HEK293 (cell line): ENCODE measurements around the gene CDH11.

Source experiments
- CTCF ChIA-PET: fragments of 350-600 bp; formaldehyde crosslinking; extraction: SDS; loops from one replicate; lab custom pipeline; 2021; ENCODE audit warnings: antibody characterized with exemption; lab: Yijun Ruan, JAX
- POLR2A ChIA-PET: fragments of 300-600 bp; formaldehyde crosslinking; extraction: SDS; loops from one replicate; lab custom pipeline; 2020; ENCODE audit warnings: antibody characterized with exemption, inconsistent platforms; lab: Yijun Ruan, JAX
- H3K27ac ChIP-seq: fragments of 200-500 bp; sonication (Bioruptor generic); 2 replicates; pipeline ENCODE4 v1.5.1; 2014; ENCODE audit warnings: low read depth, low read length, control low read depth, inconsistent platforms; ENCODE audit errors: extremely low read depth
- H3K36me3 ChIP-seq, 2 experiments: fragments of 200-500 bp in 1 of 2; sonication (Bioruptor generic) in 1 of 2; 1 replicate in 1 of 2; 2 replicates in 1 of 2; pipeline ENCODE4 v1.5.1; 2014 to 2017; ENCODE audit warnings: inconsistent platforms in 2 of 2, low read length in 2 of 2; ENCODE audit not compliant: control insufficient read depth in 2 of 2, insufficient read depth in 1 of 2
- H3K4me1 ChIP-seq: fragments of 200-500 bp; sonication (Bioruptor generic); 2 replicates; pipeline ENCODE4 v1.5.1; 2014; ENCODE audit warnings: mild to moderate bottlenecking, low read length, inconsistent platforms; ENCODE audit not compliant: control insufficient read depth, insufficient read depth
- H3K4me3 ChIP-seq: 2 replicates; pipeline ENCODE4 v1.5.1; 2011; ENCODE audit warnings: low read depth, mild to moderate bottlenecking, control low read depth, low read length, moderate library complexity
- H3K9me3 ChIP-seq: fragments of 200-500 bp; sonication (Bioruptor generic); 2 replicates; pipeline ENCODE4 v1.5.1; 2014; ENCODE audit warnings: low read depth, low read length, inconsistent platforms; ENCODE audit not compliant: control insufficient read depth, insufficient read depth
- HOXC10 ChIP-seq: sonication (generic); formaldehyde crosslinking; IDR thresholded peaks from 2 replicates; pipeline ENCODE4 v1.8.1; 2023; ENCODE audit warnings: mild to moderate bottlenecking, missing genetic modification reagents
- MYNN ChIP-seq: fragments of 450-650 bp; formaldehyde crosslinking; IDR thresholded peaks from 2 replicates; pipeline ENCODE4 v1.5.1; 2016; ENCODE audit warnings: missing biosample characterization, missing genetic modification characterization, borderline replicate concordance
- MZF1 ChIP-seq: fragments of 450-650 bp; formaldehyde crosslinking; IDR thresholded peaks from 2 replicates; pipeline ENCODE4 v1.5.1; 2017; ENCODE audit warnings: missing biosample characterization, missing genetic modification characterization, borderline replicate concordance
- RBAK ChIP-seq: fragments of 450-650 bp; formaldehyde crosslinking; IDR thresholded peaks from 2 replicates; pipeline ENCODE4 v1.5.1; 2016; ENCODE audit warnings: missing biosample characterization, missing genetic modification characterization
- ZEB2 ChIP-seq: fragments of 450-650 bp; formaldehyde crosslinking; IDR thresholded peaks from 2 replicates; pipeline ENCODE4 v1.5.1; 2016; ENCODE audit warnings: missing biosample characterization, missing genetic modification characterization
- ZNF121 ChIP-seq: fragments of 450-650 bp; formaldehyde crosslinking; IDR thresholded peaks from 2 replicates; pipeline ENCODE4 v1.5.1; 2016; ENCODE audit warnings: missing biosample characterization, missing genetic modification characterization
- ZNF174 ChIP-seq: fragments of 450-650 bp; formaldehyde crosslinking; IDR thresholded peaks from 2 replicates; pipeline ENCODE4 v1.5.0; 2017; ENCODE audit warnings: missing biosample characterization, mild to moderate bottlenecking, missing genetic modification characterization
- ZNF175 ChIP-seq: fragments of 450-650 bp; formaldehyde crosslinking; IDR thresholded peaks from 2 replicates; pipeline ENCODE4 v1.5.1; 2016; ENCODE audit warnings: missing biosample characterization, missing genetic modification characterization
- ZNF221 ChIP-seq: fragments of 450-650 bp; formaldehyde crosslinking; IDR thresholded peaks from 2 replicates; pipeline ENCODE4 v1.5.1; 2017; ENCODE audit warnings: missing biosample characterization, missing genetic modification characterization, borderline replicate concordance
- ZNF416 ChIP-seq: fragments of 450-650 bp; formaldehyde crosslinking; IDR thresholded peaks from 2 replicates; pipeline ENCODE4 v1.5.1; 2016; ENCODE audit warnings: missing biosample characterization, missing genetic modification characterization
- TF ChIP-seq, protein P1 (sequence below): fragments of 450-650 bp; formaldehyde crosslinking; IDR thresholded peaks from 2 replicates; pipeline ENCODE4 v1.5.1; 2016; ENCODE audit warnings: missing biosample characterization, missing genetic modification characterization
- TF ChIP-seq, protein P2 (sequence below): fragments of 450-650 bp; formaldehyde crosslinking; IDR thresholded peaks from 2 replicates; pipeline ENCODE4 v1.5.1; 2017; ENCODE audit warnings: missing biosample characterization, missing genetic modification characterization
- TF ChIP-seq, protein P3 (sequence below): fragments of 450-650 bp; formaldehyde crosslinking; IDR thresholded peaks from 2 replicates; pipeline ENCODE4 v1.5.1; 2017; ENCODE audit warnings: missing biosample characterization, missing genetic modification characterization
- TF ChIP-seq, protein P4 (sequence below): fragments of 450-650 bp; formaldehyde crosslinking; conservative IDR thresholded peaks from 2 replicates; pipeline ENCODE4 v1.5.1; 2016; ENCODE audit warnings: low read depth, missing biosample characterization, missing genetic modification characterization

Gene CDH11

DNA sequence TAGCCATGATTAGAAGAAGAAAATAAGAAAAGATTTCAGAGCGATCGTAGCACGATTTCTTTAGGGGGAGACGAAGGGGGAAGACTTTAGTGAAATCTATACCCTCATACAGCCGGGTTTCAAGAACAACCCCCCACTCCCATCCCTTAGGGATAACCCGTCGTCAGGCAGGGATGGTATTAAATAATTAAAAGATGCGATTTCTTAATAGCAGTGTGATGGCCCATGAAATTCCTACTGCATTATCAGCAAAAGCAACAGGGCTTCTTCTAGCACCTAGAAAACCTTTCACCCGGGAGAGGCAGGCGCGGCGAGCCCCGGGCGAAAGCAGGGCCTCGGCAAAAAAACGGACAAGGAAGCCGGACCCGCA, 1.4 kb downstream of the CDH11 start:
- peak overlapping the region; percentile 71; the same call in 1 of the 2 replicates for H3K27ac ChIP-seq
- no peaks in the 10 kb centered on the region for H3K36me3 ChIP-seq
- ChIA-PET POLR2A (interaction anchor here (1.0 kb wide), 1 partner anchor 293 kb away, joined by 4 read pairs; no protein-coding TSS in a partner anchor), CTCF (interaction anchor here (1.5 kb wide), 1 partner anchor 405 kb away, joined by 5 read pairs; no protein-coding TSS in a partner anchor)
- no peaks in the 10 kb centered on the region for H3K9me3 ChIP-seq
- H3K4me3 ChIP-seq, result peak overlapping the region; percentile 49
- peaks cover 5% of the 10 kb centered on the region for H3K4me1 ChIP-seq
- TF ChIP-seq ZNF221 (tag by site-specific recombination), result no peak
- no peak for TF ChIP-seq ZEB2
- no peak for TF ChIP-seq ZNF174
- no peak for TF ChIP-seq ZNF175 (tag by site-specific recombination)
- TF ChIP-seq RBAK (tag by site-specific recombination), result no peak
- TF ChIP-seq, protein P1, sequence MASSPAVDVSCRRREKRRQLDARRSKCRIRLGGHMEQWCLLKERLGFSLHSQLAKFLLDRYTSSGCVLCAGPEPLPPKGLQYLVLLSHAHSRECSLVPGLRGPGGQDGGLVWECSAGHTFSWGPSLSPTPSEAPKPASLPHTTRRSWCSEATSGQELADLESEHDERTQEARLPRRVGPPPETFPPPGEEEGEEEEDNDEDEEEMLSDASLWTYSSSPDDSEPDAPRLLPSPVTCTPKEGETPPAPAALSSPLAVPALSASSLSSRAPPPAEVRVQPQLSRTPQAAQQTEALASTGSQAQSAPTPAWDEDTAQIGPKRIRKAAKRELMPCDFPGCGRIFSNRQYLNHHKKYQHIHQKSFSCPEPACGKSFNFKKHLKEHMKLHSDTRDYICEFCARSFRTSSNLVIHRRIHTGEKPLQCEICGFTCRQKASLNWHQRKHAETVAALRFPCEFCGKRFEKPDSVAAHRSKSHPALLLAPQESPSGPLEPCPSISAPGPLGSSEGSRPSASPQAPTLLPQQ (tag by site-specific recombination), result no peak
- TF ChIP-seq HOXC10 (CRISPR knock-in tag), result no peak
- TF ChIP-seq, protein P2, sequence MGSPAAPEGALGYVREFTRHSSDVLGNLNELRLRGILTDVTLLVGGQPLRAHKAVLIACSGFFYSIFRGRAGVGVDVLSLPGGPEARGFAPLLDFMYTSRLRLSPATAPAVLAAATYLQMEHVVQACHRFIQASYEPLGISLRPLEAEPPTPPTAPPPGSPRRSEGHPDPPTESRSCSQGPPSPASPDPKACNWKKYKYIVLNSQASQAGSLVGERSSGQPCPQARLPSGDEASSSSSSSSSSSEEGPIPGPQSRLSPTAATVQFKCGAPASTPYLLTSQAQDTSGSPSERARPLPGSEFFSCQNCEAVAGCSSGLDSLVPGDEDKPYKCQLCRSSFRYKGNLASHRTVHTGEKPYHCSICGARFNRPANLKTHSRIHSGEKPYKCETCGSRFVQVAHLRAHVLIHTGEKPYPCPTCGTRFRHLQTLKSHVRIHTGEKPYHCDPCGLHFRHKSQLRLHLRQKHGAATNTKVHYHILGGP (tag by site-specific recombination), result no peak
- TF ChIP-seq ZNF121 (tag by site-specific recombination), result no peak
- TF ChIP-seq, all 188 proteins: peak for 0

DNA sequence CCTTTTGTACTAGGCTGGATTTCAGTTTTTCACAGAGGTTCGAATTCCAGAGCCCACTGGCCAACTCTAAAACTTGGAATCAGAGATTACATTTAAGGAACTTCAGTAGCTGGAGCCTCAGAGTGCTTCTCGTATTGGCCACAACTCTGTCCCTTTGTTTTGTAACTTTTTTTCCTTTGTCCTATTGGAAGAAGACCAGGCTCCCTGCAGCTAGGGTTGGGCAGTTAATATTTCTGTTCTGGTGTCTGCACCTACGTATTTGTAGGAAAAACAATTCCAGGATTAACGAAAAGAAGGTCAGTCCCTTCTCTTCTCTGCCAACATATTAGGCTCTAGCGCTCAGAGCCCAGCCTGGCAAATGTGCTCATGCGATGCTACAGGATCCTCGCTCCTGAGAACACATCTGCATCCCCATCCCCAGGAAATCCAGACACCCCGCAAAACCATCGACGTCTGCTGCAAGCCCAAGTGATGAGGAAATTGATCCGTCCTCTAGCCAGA, 1.9 kb downstream of the CDH11 start:
- ChIA-PET POLR2A (no interaction called here), CTCF (interaction anchor here (0.7 kb wide), 1 partner anchor 180 kb away, joined by 3 read pairs; no protein-coding TSS in a partner anchor)
- no peaks in the 10 kb centered on the region for H3K9me3 ChIP-seq
- no peaks in the 10 kb centered on the region for H3K36me3 ChIP-seq
- H3K4me3 ChIP-seq, result no peak overlapping the region
- TF ChIP-seq MYNN (no peak), ZNF416 (tag by site-specific recombination) (no peak), MZF1 (tag by site-specific recombination) (no peak)
- TF ChIP-seq, protein P3, sequence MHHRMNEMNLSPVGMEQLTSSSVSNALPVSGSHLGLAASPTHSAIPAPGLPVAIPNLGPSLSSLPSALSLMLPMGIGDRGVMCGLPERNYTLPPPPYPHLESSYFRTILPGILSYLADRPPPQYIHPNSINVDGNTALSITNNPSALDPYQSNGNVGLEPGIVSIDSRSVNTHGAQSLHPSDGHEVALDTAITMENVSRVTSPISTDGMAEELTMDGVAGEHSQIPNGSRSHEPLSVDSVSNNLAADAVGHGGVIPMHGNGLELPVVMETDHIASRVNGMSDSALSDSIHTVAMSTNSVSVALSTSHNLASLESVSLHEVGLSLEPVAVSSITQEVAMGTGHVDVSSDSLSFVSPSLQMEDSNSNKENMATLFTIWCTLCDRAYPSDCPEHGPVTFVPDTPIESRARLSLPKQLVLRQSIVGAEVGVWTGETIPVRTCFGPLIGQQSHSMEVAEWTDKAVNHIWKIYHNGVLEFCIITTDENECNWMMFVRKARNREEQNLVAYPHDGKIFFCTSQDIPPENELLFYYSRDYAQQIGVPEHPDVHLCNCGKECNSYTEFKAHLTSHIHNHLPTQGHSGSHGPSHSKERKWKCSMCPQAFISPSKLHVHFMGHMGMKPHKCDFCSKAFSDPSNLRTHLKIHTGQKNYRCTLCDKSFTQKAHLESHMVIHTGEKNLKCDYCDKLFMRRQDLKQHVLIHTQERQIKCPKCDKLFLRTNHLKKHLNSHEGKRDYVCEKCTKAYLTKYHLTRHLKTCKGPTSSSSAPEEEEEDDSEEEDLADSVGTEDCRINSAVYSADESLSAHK (tag by site-specific recombination), result no peak
- TF ChIP-seq, protein P4, sequence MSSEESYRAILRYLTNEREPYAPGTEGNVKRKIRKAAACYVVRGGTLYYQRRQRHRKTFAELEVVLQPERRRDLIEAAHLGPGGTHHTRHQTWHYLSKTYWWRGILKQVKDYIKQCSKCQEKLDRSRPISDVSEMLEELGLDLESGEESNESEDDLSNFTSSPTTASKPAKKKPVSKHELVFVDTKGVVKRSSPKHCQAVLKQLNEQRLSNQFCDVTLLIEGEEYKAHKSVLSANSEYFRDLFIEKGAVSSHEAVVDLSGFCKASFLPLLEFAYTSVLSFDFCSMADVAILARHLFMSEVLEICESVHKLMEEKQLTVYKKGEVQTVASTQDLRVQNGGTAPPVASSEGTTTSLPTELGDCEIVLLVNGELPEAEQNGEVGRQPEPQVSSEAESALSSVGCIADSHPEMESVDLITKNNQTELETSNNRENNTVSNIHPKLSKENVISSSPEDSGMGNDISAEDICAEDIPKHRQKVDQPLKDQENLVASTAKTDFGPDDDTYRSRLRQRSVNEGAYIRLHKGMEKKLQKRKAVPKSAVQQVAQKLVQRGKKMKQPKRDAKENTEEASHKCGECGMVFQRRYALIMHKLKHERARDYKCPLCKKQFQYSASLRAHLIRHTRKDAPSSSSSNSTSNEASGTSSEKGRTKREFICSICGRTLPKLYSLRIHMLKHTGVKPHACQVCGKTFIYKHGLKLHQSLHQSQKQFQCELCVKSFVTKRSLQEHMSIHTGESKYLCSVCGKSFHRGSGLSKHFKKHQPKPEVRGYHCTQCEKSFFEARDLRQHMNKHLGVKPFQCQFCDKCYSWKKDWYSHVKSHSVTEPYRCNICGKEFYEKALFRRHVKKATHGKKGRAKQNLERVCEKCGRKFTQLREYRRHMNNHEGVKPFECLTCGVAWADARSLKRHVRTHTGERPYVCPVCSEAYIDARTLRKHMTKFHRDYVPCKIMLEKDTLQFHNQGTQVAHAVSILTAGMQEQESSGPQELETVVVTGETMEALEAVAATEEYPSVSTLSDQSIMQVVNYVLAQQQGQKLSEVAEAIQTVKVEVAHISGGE (tag by site-specific recombination), result no peak
- peak overlapping the region; percentile 71; the same call in 1 of the 2 replicates for H3K27ac ChIP-seq
- peaks cover 5% of the 10 kb centered on the region for H3K4me1 ChIP-seq
